Hepatocyte (in vitro differentiated cells): Measurements from ENCODE around the gene SAMD14.

Experiments used
- EZH2phosphoT487 ChIP-seq: fragments of 200-600 bp; sonication (generic); IDR thresholded peaks from one replicate; pipeline ENCODE4 v1.6.1; 2018; ENCODE audit warnings: antibody characterized with exemption, mild to moderate bottlenecking, low read depth, moderate library complexity; ENCODE audit not compliant: unreplicated experiment, severe bottlenecking
- TF ChIP-seq, protein P1 (sequence below): fragments of 200-600 bp; sonication (generic); IDR thresholded peaks from 2 replicates; pipeline ENCODE4 v1.5.1; 2016; ENCODE audit warnings: antibody characterized with exemption, mild to moderate bottlenecking; ENCODE audit not compliant: poor library complexity

DNA sequence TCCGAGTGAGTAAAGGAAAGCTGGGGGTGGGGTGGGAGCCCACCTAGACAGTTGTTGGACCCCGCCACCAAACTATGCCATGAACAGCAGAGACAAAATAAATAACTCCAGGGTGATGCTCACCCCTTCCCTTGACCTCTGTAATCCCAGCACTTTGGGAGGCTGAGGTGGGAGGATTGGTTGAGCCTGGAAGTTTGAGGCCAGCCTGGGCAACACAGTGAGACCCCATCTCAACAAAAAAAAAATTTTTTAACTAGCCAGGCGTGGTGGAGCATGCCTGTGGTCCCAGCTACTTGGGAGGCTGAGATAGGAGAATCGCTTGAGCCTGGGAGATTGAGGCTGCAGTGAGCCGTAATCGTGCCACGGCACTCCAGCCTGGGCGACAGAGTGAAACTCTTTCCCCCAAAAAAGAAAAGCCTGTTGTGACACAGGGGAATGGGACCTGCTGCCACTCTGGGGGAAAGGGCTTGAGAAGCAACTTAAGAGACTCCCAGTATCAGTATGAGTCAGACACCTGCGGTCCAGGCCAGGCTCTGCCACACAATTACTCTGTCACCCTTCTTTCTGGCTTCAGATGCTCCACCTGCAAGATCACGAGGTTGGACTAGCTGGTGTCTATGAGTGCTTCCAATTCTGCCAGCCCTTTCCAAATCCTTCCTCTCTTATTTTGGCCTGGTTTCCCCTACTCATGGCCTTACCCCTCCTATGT lies 40.9 kb upstream of the SAMD14 start:
- TF ChIP-seq, protein P1, sequence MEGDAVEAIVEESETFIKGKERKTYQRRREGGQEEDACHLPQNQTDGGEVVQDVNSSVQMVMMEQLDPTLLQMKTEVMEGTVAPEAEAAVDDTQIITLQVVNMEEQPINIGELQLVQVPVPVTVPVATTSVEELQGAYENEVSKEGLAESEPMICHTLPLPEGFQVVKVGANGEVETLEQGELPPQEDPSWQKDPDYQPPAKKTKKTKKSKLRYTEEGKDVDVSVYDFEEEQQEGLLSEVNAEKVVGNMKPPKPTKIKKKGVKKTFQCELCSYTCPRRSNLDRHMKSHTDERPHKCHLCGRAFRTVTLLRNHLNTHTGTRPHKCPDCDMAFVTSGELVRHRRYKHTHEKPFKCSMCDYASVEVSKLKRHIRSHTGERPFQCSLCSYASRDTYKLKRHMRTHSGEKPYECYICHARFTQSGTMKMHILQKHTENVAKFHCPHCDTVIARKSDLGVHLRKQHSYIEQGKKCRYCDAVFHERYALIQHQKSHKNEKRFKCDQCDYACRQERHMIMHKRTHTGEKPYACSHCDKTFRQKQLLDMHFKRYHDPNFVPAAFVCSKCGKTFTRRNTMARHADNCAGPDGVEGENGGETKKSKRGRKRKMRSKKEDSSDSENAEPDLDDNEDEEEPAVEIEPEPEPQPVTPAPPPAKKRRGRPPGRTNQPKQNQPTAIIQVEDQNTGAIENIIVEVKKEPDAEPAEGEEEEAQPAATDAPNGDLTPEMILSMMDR, result no peak
- TF ChIP-seq EZH2phosphoT487, result no peak
